ENCODE data around the gene UBASH3B. TPM values are rescaled to one million over a fixed set of nuclear protein-coding genes. Genes with fewer than 3 reads are reported as not detected.

UBASH3B gene
- total RNA-seq, 1 donor from 2014 or later = 8.5 TPM

GRCh38 chr11:122807731-122808477 is 152.4 kb downstream of the UBASH3B start:
- H3K4me1 ChIP-seq = no peaks in the 10 kb centered on the region
- no peaks in the 10 kb centered on the region for H3K36me3 ChIP-seq
- H3K4me3 ChIP-seq = no peak overlapping the region
- no peaks in the 10 kb centered on the region for H3K27me3 ChIP-seq
- TF ChIP-seq, protein P1, sequence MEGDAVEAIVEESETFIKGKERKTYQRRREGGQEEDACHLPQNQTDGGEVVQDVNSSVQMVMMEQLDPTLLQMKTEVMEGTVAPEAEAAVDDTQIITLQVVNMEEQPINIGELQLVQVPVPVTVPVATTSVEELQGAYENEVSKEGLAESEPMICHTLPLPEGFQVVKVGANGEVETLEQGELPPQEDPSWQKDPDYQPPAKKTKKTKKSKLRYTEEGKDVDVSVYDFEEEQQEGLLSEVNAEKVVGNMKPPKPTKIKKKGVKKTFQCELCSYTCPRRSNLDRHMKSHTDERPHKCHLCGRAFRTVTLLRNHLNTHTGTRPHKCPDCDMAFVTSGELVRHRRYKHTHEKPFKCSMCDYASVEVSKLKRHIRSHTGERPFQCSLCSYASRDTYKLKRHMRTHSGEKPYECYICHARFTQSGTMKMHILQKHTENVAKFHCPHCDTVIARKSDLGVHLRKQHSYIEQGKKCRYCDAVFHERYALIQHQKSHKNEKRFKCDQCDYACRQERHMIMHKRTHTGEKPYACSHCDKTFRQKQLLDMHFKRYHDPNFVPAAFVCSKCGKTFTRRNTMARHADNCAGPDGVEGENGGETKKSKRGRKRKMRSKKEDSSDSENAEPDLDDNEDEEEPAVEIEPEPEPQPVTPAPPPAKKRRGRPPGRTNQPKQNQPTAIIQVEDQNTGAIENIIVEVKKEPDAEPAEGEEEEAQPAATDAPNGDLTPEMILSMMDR (IDR thresholded peaks at IDR 0.05) = no peak
- DNase-seq (ENCODE audit: low spot score in 2 of 2) = no peak
- H3K27ac ChIP-seq = no peak overlapping the region
- intact Hi-C loops (cut with DNase I) = no loop called here
- no peaks in the 10 kb centered on the region for H3K9me3 ChIP-seq

- Histone ChIP-seq H3K27ac (no peak overlapping the region), H3K4me1 (no peaks in the 10 kb centered on the region), H3K4me3 (no peak overlapping the region), H3K27me3 (no peaks in the 10 kb centered on the region), H3K36me3 (no peaks in the 10 kb centered on the region), H3K9me3 (no peaks in the 10 kb centered on the region)
- DNase-seq (ENCODE audit: low spot score in 2 of 2) = no peak
- intact Hi-C loops (cut with DNase I) = no loop called here
- TF ChIP-seq, protein P1 (IDR thresholded peaks at IDR 0.05) = no peak
These were observed 153.0 kb downstream of the UBASH3B start for GRCh38 chr11:122808478-122808869.

DNA sequence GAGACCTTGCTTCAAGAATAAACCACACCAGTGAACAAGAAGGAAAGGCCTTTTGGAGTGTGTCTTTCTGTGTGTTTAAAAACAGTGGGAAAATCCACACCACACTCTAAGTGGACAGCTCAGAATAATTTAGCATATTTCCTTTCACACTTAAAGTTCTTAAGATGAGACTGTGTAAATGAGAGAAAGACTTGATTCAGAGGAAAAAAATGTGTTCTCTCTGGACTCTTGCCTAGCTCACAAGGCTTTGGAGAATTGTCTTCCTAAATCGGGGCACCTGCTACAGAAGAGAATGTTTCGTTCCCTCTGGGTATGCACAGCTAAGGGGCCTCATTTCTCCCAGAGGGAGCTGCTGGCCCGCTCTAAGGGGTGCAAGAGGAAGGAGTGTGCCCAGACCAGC is 154.3 kb downstream of the UBASH3B start:
- intact Hi-C loops (cut with DNase I) = no loop called here

DNA sequence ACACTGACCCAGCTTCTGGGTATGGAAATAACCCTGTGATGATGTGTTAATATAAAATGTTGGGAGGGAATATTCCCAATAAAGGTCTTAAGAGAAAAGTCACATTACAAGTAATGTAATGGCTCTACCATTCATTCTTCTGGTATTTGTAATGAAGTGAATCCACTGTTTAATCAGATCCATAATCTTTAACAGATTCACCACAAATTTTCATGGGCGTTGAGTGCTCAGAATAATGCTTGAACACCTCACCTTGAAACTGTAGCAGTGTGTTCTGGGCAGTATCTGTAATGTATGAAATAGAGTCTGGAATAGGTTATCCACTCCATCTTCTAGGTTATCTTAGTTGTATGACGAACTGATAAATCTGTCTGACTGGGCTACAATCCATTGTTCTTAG is 156.2 kb downstream of the UBASH3B start:
- TF ChIP-seq, protein P1 (IDR thresholded peaks at IDR 0.05) = no peak
- DNase-seq (ENCODE audit: low spot score in 2 of 2) = no peak
- Histone ChIP-seq H3K27me3 (no peaks in the 10 kb centered on the region), H3K36me3 (no peaks in the 10 kb centered on the region), H3K4me1 (no peaks in the 10 kb centered on the region), H3K27ac (no peak overlapping the region), H3K4me3 (no peak overlapping the region), H3K9me3 (no peaks in the 10 kb centered on the region)
- intact Hi-C loops (cut with DNase I) = no loop called here

More for the DNA sequence above, 154.3 kb downstream of the UBASH3B start:
- no peak overlapping the region for H3K27ac ChIP-seq
- no peak for DNase-seq (ENCODE audit: low spot score in 2 of 2)
- H3K27me3 ChIP-seq = no peaks in the 10 kb centered on the region
- no peaks in the 10 kb centered on the region for H3K9me3 ChIP-seq
- TF ChIP-seq, protein P1 (IDR thresholded peaks at IDR 0.05) = no peak
- no peaks in the 10 kb centered on the region for H3K36me3 ChIP-seq
- H3K4me1 ChIP-seq = no peaks in the 10 kb centered on the region
- H3K4me3 ChIP-seq = no peak overlapping the region

DNA sequence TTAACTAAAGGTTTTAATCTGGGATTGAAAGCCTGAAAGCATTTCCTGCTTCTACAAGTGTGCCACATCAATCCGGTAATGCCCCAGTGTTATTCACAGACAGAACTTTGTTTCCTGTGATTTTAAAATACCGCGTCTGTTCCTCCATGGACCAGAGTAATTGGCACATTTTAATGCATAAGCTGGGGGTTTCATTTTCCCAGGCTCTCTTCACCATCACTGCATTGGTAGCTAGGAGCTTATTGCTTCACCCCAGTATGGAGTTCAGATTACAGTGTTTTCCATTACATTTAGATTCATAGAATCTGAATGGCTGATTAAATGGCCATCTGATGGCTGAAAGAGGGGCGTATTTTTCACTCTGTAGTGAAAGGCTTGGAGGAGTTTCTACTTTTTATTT is 157.1 kb downstream of the UBASH3B start:
- TF ChIP-seq, protein P1 (IDR thresholded peaks at IDR 0.05) = no peak
- H3K36me3 ChIP-seq = no peaks in the 10 kb centered on the region
- intact Hi-C loops (cut with DNase I) = no loop called here
- H3K27ac ChIP-seq = no peak overlapping the region
- no peak overlapping the region for H3K4me3 ChIP-seq
- no peaks in the 10 kb centered on the region for H3K27me3 ChIP-seq
- no peak for DNase-seq (ENCODE audit: low spot score in 2 of 2)
- no peaks in the 10 kb centered on the region for H3K9me3 ChIP-seq
- no peaks in the 10 kb centered on the region for H3K4me1 ChIP-seq
